ENCODE measurements around the gene TMEM101.
"Not testable (repeated sequence)": the region's sequence is repeated elsewhere in the genome, so short reads cannot be mapped to it uniquely, and the experiment has no call there.

Gene TMEM101

GRCh38 chr17:43975898-43976297 lies 38.9 kb downstream of the TMEM101 start:
- DNase-seq (ENCODE audit: low read depth in 1 of 2, low spot score in 1 of 2) = no peak

- DNase-seq (ENCODE audit: low read depth in 1 of 2, low spot score in 1 of 2) = no peak
These were observed 40.1 kb downstream of the TMEM101 start for GRCh38 chr17:43974382-43975266.

DNA sequence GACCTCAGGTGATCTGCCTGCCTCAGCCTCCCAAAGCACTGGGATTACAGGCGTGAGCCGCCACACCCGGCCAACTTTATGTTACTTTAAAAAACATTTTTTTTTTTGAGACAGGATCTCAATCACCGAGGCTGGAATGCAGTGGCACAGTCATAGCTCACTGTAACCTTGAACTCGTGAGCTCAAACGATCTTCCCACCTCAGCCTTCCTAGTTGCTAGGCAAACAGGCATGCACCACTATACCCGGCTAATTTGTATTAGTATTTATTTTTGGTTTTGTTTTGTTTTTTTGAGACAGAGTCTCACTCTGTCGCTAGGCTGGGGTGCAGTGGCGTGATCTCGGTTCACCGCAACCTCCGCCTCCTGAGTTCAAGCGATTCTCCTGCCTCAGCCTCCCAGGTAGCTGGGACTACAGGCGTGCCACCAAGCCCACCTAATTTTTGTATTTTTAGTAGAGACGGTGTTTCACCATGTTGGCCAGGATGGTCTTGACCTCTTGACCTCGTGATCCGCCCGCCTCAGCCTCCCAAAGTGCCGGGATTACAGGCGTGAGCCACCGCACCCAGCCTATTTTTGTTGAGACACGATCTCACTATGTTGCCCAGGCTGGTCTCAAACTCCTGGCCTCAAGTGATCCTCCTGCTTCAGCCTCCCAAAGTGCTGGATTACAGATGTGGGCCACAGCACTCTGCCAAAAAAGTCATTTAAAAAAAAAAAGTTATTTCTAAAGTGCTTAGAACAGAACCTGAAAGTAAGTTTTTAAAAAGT lies 42.1 kb downstream of the TMEM101 start:
- DNase-seq (ENCODE audit: low read depth in 1 of 2, low spot score in 1 of 2) = not testable (repeated sequence)

DNA sequence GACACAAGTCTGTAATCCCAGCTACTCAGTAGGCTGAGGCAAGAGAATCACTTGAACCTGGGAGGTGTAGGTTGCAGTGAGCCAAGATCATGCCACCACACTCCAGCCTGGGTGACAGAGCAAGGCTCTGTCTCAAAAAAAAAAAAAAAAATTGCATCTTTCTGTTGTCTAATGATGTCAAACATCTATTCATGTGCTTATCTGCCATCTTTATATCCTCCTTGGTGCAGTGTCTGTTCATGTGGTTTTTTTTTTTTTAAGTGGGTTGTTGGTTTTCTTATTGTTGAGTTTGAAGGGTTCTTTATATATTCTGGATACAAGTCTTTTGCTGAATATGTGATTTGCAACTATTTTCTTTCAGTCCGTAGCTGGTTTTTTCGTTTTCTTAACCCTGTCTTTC lies 43.3 kb downstream of the TMEM101 start:
- not testable (repeated sequence) for DNase-seq (ENCODE audit: low read depth in 1 of 2, low spot score in 1 of 2)

- DNase-seq (ENCODE audit: low read depth in 1 of 2, low spot score in 1 of 2) = no peak
These were observed 44.4 kb downstream of the TMEM101 start for GRCh38 chr17:43970366-43970765.

GRCh38 chr17:43967251-43967875 lies 47.4 kb downstream of the TMEM101 start:
- DNase-seq (ENCODE audit: low read depth in 1 of 2, low spot score in 1 of 2) = no peak

- no peak for DNase-seq (ENCODE audit: low read depth in 1 of 2, low spot score in 1 of 2)
These were observed 48.5 kb downstream of the TMEM101 start for GRCh38 chr17:43966276-43966675.

GRCh38 chr17:43962479-43962878 lies 52.3 kb downstream of the TMEM101 start:
- no peak for DNase-seq (ENCODE audit: low read depth in 1 of 2, low spot score in 1 of 2)

- no peak for DNase-seq (ENCODE audit: low read depth in 1 of 2, low spot score in 1 of 2)
These were observed 52.8 kb downstream of the TMEM101 start for GRCh38 chr17:43961954-43962353.

GRCh38 chr17:43961292-43961691 lies 53.5 kb downstream of the TMEM101 start:
- not testable (repeated sequence) for DNase-seq (ENCODE audit: low read depth in 1 of 2, low spot score in 1 of 2)

Measured in stimulated activated CD4-positive, alpha-beta T cell treated with anti-CD3 and anti-CD28 coated beads, Interleukin-15, amount 100 ng/mL, for 1 hour (primary cell).